Smooth muscle cell of the coronary artery (primary cell): ENCODE measurements around the gene AKNA. TPM values are rescaled to one million over a fixed set of nuclear protein-coding genes. Genes with fewer than 3 reads are reported as not detected.

Source experiments
- total RNA-seq: library from RNA; depleted of rRNA; stranded (reverse); fragments of >200 nt; gene quantifications from 2 replicates; pipeline ENCODE4 v1.2.3, GENCODE V29; 2014; ENCODE audit warnings: low replicate concordance

Gene AKNA
- total RNA-seq: 4.1 and 6.1 TPM in 2 replicates

GRCh38 chr9:114387680-114388356, at the start of gene AKNA:
AKNA (minus strand) TSS chr9:114387982; CDS start chr9:114381333, 6,649 bp downstream.

GRCh38 chr9:114329625-114330022, 58.2 kb downstream of the AKNA start, which contains the start of gene ORM2:
ORM2 (plus strand) TSS chr9:114329869; CDS start chr9:114329905, 36 bp downstream.

GRCh38 chr9:114322831-114323531, 64.8 kb downstream of the AKNA start, which contains the start of gene ORM1:
ORM1 (plus strand) TSS chr9:114323098; CDS start chr9:114323134, 36 bp downstream.

Other genes with a start within 250 kb of the AKNA start
- gene COL27A1, start 232.4 kb downstream of the AKNA start, total RNA-seq: 1.2 and 4.3 TPM in 2 replicates
- gene ORM1, start 64.9 kb downstream of the AKNA start, total RNA-seq: not detected in 2 replicates
- gene ORM2, start 58.1 kb downstream of the AKNA start, total RNA-seq: not detected in 2 replicates
- 0.83 and 1.2 TPM in 2 replicates for gene WHRN, start 117.5 kb upstream of the AKNA start, total RNA-seq
- 35.2 and 137 TPM in 2 replicates for gene ATP6V1G1, start 199.8 kb upstream of the AKNA start, total RNA-seq
- gene TMEM268, start 223.3 kb upstream of the AKNA start, total RNA-seq: 1.6 and 6.8 TPM in 2 replicates